WERI-Rb-1 (cell line): Measurements from ENCODE around the gene FAM20C.

Experiments used
- DNase-seq: peaks from one replicate; pipeline ENCODE4 v3.0.0-alpha.2; 2020
- H3K27ac ChIP-seq: fragments of 250-450 bp; sonication (Bioruptor Pico); 2 replicates; pipeline ENCODE4 v1.5.1; 2020; ENCODE audit warnings: mild to moderate bottlenecking, moderate library complexity
- H3K27me3 ChIP-seq: fragments of 250-450 bp; sonication (Bioruptor Pico); 2 replicates; pipeline ENCODE4 v1.5.1; 2021; ENCODE audit warnings: mild to moderate bottlenecking, low read depth, moderate library complexity; ENCODE audit not compliant: insufficient read depth, severe bottlenecking
- H3K36me3 ChIP-seq: fragments of 250-450 bp; sonication (Bioruptor Pico); 2 replicates; pipeline ENCODE4 v1.5.1; 2020; ENCODE audit warnings: mild to moderate bottlenecking, moderate library complexity
- H3K4me3 ChIP-seq: 2 replicates; pipeline ENCODE4 v1.5.1; 2011; ENCODE audit warnings: low read depth, mild to moderate bottlenecking, control low read depth, low read length
- H3K9me3 ChIP-seq: fragments of 250-450 bp; sonication (Bioruptor Pico); 2 replicates; pipeline ENCODE4 v1.5.1; 2021; ENCODE audit warnings: mild to moderate bottlenecking, moderate library complexity; ENCODE audit not compliant: severe bottlenecking
- TF ChIP-seq, protein P1 (sequence below): IDR thresholded peaks from 2 replicates; pipeline ENCODE4 v1.5.1; 2011; ENCODE audit warnings: low read depth, mild to moderate bottlenecking, control low read depth, inconsistent platforms, low read length

Gene FAM20C

GRCh38 chr7:223118-223800, 30.9 kb downstream of the FAM20C start:
- H3K27ac ChIP-seq = no peak overlapping the region
- H3K9me3 ChIP-seq = no peaks in the 10 kb centered on the region
- H3K27me3 ChIP-seq = no peaks in the 10 kb centered on the region
- no peak overlapping the region for H3K4me3 ChIP-seq
- no peak for DNase-seq
- TF ChIP-seq, protein P1, sequence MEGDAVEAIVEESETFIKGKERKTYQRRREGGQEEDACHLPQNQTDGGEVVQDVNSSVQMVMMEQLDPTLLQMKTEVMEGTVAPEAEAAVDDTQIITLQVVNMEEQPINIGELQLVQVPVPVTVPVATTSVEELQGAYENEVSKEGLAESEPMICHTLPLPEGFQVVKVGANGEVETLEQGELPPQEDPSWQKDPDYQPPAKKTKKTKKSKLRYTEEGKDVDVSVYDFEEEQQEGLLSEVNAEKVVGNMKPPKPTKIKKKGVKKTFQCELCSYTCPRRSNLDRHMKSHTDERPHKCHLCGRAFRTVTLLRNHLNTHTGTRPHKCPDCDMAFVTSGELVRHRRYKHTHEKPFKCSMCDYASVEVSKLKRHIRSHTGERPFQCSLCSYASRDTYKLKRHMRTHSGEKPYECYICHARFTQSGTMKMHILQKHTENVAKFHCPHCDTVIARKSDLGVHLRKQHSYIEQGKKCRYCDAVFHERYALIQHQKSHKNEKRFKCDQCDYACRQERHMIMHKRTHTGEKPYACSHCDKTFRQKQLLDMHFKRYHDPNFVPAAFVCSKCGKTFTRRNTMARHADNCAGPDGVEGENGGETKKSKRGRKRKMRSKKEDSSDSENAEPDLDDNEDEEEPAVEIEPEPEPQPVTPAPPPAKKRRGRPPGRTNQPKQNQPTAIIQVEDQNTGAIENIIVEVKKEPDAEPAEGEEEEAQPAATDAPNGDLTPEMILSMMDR = no peak
- H3K36me3 ChIP-seq = no peaks in the 10 kb centered on the region

- no peaks in the 10 kb centered on the region for H3K36me3 ChIP-seq
Observed at GRCh38 chr7:223861-224260, 31.5 kb downstream of the FAM20C start.

GRCh38 chr7:226281-226895, 34.0 kb downstream of the FAM20C start:
- TF ChIP-seq, protein P1 = no peak
- Histone ChIP-seq H3K27ac (no peak overlapping the region), H3K27me3 (no peaks in the 10 kb centered on the region), H3K9me3 (no peaks in the 10 kb centered on the region), H3K4me3 (no peak overlapping the region), H3K36me3 (no peaks in the 10 kb centered on the region)
- no peak for DNase-seq

More at GRCh38 chr7:223861-224260, 31.5 kb downstream of the FAM20C start:
- Histone ChIP-seq H3K27ac (no peak overlapping the region), H3K9me3 (no peaks in the 10 kb centered on the region), H3K27me3 (no peaks in the 10 kb centered on the region), H3K4me3 (no peak overlapping the region)
- DNase-seq = no peak
- TF ChIP-seq, protein P1 = no peak

DNA sequence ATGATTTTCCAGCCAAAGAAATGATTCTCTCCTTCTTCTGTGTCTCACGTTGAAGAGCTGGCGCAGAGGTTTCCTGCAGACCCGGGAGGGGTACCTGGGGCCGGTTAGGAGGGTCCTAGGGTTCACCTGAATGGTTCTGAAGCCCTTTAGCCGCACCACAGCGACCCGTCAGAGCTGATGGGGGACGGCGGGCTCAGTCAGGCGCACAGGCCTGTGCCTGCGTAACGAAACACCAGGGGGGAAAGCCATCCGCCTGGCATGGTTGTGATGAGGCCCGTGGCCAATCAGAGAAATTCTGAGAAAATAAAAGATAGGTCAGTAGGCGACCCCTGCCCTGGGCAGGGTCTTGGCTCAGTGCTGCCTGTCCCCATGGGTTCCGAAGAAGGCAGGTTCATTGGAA, 35.6 kb downstream of the FAM20C start:
- Histone ChIP-seq H3K27me3 (no peaks in the 10 kb centered on the region), H3K36me3 (no peaks in the 10 kb centered on the region), H3K4me3 (no peak overlapping the region), H3K9me3 (no peaks in the 10 kb centered on the region), H3K27ac (no peak overlapping the region)
- no peak for DNase-seq
- TF ChIP-seq, protein P1 = no peak

GRCh38 chr7:228610-229009, 36.2 kb downstream of the FAM20C start:
- H3K27ac ChIP-seq = no peak overlapping the region
- DNase-seq = no peak
- no peaks in the 10 kb centered on the region for H3K27me3 ChIP-seq
- no peaks in the 10 kb centered on the region for H3K9me3 ChIP-seq
- no peaks in the 10 kb centered on the region for H3K36me3 ChIP-seq
- H3K4me3 ChIP-seq = no peak overlapping the region
- TF ChIP-seq, protein P1 = no peak
